IMR-90 (cell line): ENCODE results near the gene ADTRP. TPM values are rescaled to one million over a fixed set of nuclear protein-coding genes. Genes with fewer than 3 reads are reported as not detected.

Experiments
- ATAC-seq: fragments of 200-7000 bp; cut with Tn5 transposase; 2 replicates; pipeline ENCODE4 v1.9.1; 2020; ENCODE audit warnings: low read depth, mild to moderate bottlenecking, moderate library complexity
- BruUV-seq: library from RNA; stranded (reverse); fragments of 400-500 nt; replicated peaks from 2 replicates; lab custom pipeline; 2021; lab: Mats Ljungman, UMichigan
- CTCF ChIA-PET: fragments of 300-600 bp; formaldehyde crosslinking; extraction: SDS; loops from one replicate; lab custom pipeline; 2021; ENCODE audit warnings: antibody characterized with exemption; lab: Yijun Ruan, JAX
- POLR2A ChIA-PET: fragments of 300-600 bp; sonication (Branson Sonifier 250); formaldehyde crosslinking; loops from one replicate; lab custom pipeline; 2022; ENCODE audit warnings: antibody characterized with exemption; ENCODE audit not compliant: unreplicated experiment; lab: Charles Lee
- DNase-seq: peaks from one replicate; pipeline ENCODE4 v3.0.0; 2013
- H2AFZ ChIP-seq: replicated peaks from 2 replicates; pipeline ENCODE3; 2013; ENCODE audit warnings: low read length, mild to moderate bottlenecking; ENCODE audit not compliant: poor library complexity
- H2AK5ac ChIP-seq: 2 replicates; pipeline ENCODE4 v1.6.1; 2013; ENCODE audit warnings: low read depth, low read length, inconsistent platforms
- H2AK9ac ChIP-seq: replicated peaks from 2 replicates; pipeline ENCODE3; 2013; ENCODE audit warnings: mild to moderate bottlenecking, low read depth, low read length, moderate library complexity; ENCODE audit not compliant: poor library complexity
- H2BK120ac ChIP-seq: 2 replicates; pipeline ENCODE4 v1.6.1; 2013; ENCODE audit warnings: low read depth, low read length, inconsistent platforms
- H2BK15ac ChIP-seq: 3 replicates; pipeline ENCODE4 v1.6.1; 2013; ENCODE audit warnings: low read depth, low read length, inconsistent platforms
- H2BK20ac ChIP-seq: 2 replicates; pipeline ENCODE4 v1.6.1; 2013; ENCODE audit warnings: low read depth, mild to moderate bottlenecking, inconsistent platforms, low read length, moderate library complexity
- H2BK5ac ChIP-seq: 2 replicates; pipeline ENCODE4 v1.6.1; 2013; ENCODE audit warnings: mild to moderate bottlenecking, low read depth, low read length, inconsistent platforms; ENCODE audit not compliant: poor library complexity, severe bottlenecking
- H3K14ac ChIP-seq: replicated peaks from 2 replicates; pipeline ENCODE4 v1.6.1; 2013; ENCODE audit warnings: low read depth, low read length, inconsistent platforms
- H3K18ac ChIP-seq: 2 replicates; pipeline ENCODE4 v1.6.1; 2013; ENCODE audit warnings: low read depth, low read length, control low read depth
- H3K23ac ChIP-seq: 2 replicates; pipeline ENCODE4 v1.6.1; 2013; ENCODE audit warnings: low read depth, low read length, inconsistent platforms
- H3K27ac ChIP-seq: 2 replicates; pipeline ENCODE4 v1.5.1; 2013; ENCODE audit warnings: mild to moderate bottlenecking, control low read depth, low read length; ENCODE audit not compliant: insufficient read depth
- H3K27me3 ChIP-seq: 2 replicates; pipeline ENCODE4 v1.6.1; 2013; ENCODE audit warnings: low read length; ENCODE audit not compliant: control insufficient read depth, insufficient read depth
- H3K36me3 ChIP-seq: 2 replicates; pipeline ENCODE4 v1.6.1; 2013; ENCODE audit warnings: low read length, mixed read lengths; ENCODE audit not compliant: control insufficient read depth, insufficient read depth
- H3K4ac ChIP-seq: 2 replicates; pipeline ENCODE4 v1.6.1; 2013; ENCODE audit warnings: low read depth, low read length, inconsistent platforms
- H3K4me1 ChIP-seq: 2 replicates; pipeline ENCODE4 v1.6.1; 2013; ENCODE audit warnings: low read length, mixed read lengths; ENCODE audit not compliant: control insufficient read depth, insufficient read depth
- H3K4me2 ChIP-seq: 2 replicates; pipeline ENCODE4 v1.6.1; 2013; ENCODE audit warnings: low read depth, mild to moderate bottlenecking, control low read depth, low read length, moderate library complexity
- H3K4me3 ChIP-seq: 2 replicates; pipeline ENCODE4 v1.5.1; 2013; ENCODE audit warnings: low read depth, mild to moderate bottlenecking, control low read depth, low read length, moderate library complexity; ENCODE audit not compliant: insufficient read depth
- H3K56ac ChIP-seq: 2 replicates; pipeline ENCODE4 v1.6.1; 2013; ENCODE audit warnings: low read length, inconsistent platforms; ENCODE audit not compliant: insufficient read depth; ENCODE audit errors: extremely low read depth
- H3K79me1 ChIP-seq, 2 experiments: 2 replicates each; pipeline ENCODE4 v1.6.1; 2013; ENCODE audit warnings: low read length in 2 of 2, inconsistent platforms in 1 of 2, low read depth in 1 of 2
- H3K9ac ChIP-seq: 2 replicates; pipeline ENCODE4 v1.6.1; 2013; ENCODE audit warnings: low read depth, low read length, control low read depth
- H3K9me1 ChIP-seq: 2 replicates; pipeline ENCODE4 v1.6.1; 2013; ENCODE audit warnings: low read length, inconsistent platforms; ENCODE audit not compliant: insufficient read depth
- H3K9me3 ChIP-seq: 2 replicates; pipeline ENCODE4 v1.6.1; 2013; ENCODE audit warnings: low read length; ENCODE audit not compliant: control insufficient read depth, insufficient read depth
- H4K20me1 ChIP-seq: 2 replicates; pipeline ENCODE4 v1.6.1; 2013; ENCODE audit warnings: low read length, inconsistent platforms; ENCODE audit not compliant: insufficient read depth
- H4K5ac ChIP-seq: 2 replicates; pipeline ENCODE4 v1.6.1; 2013; ENCODE audit warnings: mild to moderate bottlenecking, low read depth, low read length, control low read depth
- H4K8ac ChIP-seq, 2 experiments: 2 replicates each; pipeline ENCODE4 v1.6.1; 2013; ENCODE audit warnings: low read depth in 2 of 2, low read length in 2 of 2, control low read depth in 1 of 2, inconsistent platforms in 1 of 2
- H4K91ac ChIP-seq: 2 replicates; pipeline ENCODE4 v1.6.1; 2013; ENCODE audit warnings: low read depth, low read length, inconsistent platforms; ENCODE audit not compliant: insufficient read depth
- MAFK ChIP-seq: IDR thresholded peaks from 2 replicates; pipeline ENCODE4 v1.6.1; 2012; ENCODE audit warnings: low read depth, low read length, improper control_type of control experiment
- RCOR1 ChIP-seq: IDR thresholded peaks from 2 replicates; pipeline ENCODE4 v1.6.1; 2012; ENCODE audit warnings: mild to moderate bottlenecking, low read length, improper control_type of control experiment; ENCODE audit not compliant: insufficient replicate concordance
- RFX5 ChIP-seq: IDR thresholded peaks from 2 replicates; pipeline ENCODE4 v1.8.0; 2012; ENCODE audit warnings: low read depth, mild to moderate bottlenecking, low read length, moderate library complexity
- WGBS, 2 experiments: methylation state at CpG; one replicate each; pipeline versions ENCODE4 v1.1.5 to v1.1.7; 2013; ENCODE audit warnings: missing lambda C conversion rate in 2 of 2; ENCODE audit not compliant: insufficient read length in 1 of 2; ENCODE audit errors: extremely low coverage in 2 of 2; 5-methylcytosine and 5-hydroxymethylcytosine counted together
- dilution Hi-C: fragments of 300-500 bp; cut with HindIII; formaldehyde crosslinking; loops from one replicate; pipeline ENCODE4 v1.14.3; 2018; ENCODE audit warnings: low sequenced_read_pairs; ENCODE audit not compliant: unreplicated experiment
- in situ Hi-C: fragments of 300-500 bp; cut with MboI; formaldehyde crosslinking; loops from 3 replicates; pipeline ENCODE4 v1.14.3; 2019; ENCODE audit warnings: low sequenced_read_pairs, inconsistent platforms, mixed read lengths
- intact Hi-C: fragments of 100-400 bp; cut with micrococcal nuclease; formaldehyde crosslinking; loops from 2 replicates; pipeline ENCODE4 v1.10.0; 2022
- polyA plus RNA-seq, 3 experiments: library from polyadenylated mRNA; depleted of rRNA; stranded (reverse); fragments of >200 nt; gene quantifications; 2 replicates each; pipeline ENCODE4 v1.2.3, GENCODE V29; 2012; ENCODE audit warnings: low replicate concordance in 1 of 3
- total RNA-seq: library from RNA; depleted of rRNA; stranded (reverse); fragments of >200 nt; gene quantifications from 2 replicates; pipeline ENCODE4 v1.2.3, GENCODE V29; 2012
- TF ChIP-seq, protein P1 (sequence below): conservative IDR thresholded peaks from 2 replicates; pipeline ENCODE4 v1.5.1; 2012; ENCODE audit warnings: mild to moderate bottlenecking, low read depth, low read length, improper control_type of control experiment

Gene ADTRP
- total and polyA plus RNA-seq, 2 of the 4 experiments (the other 2 are of a cell fraction): 0.50 to 0.72 TPM

DNA sequence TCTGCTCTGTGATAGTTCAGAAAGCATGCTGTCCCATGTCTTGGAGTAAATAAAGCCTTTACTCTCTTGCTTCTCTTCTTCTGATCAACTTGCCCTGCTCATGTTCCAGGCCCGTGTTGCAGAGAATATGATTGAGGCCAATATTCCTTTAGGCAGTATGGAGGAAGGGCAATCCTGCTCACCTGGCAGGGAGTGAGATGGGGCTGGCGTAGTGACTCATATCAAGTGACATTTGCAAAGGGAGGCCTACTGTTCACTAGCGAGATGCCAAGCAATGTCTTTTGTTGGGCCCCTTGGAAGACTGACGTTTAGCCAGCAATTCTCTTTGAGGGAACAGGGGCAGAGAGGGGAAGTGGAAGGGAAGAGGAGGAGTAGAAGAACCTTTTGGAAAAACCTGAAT lies 19.7 kb downstream of the ADTRP start:
- in situ Hi-C loops (no loop called here), dilution Hi-C loops (no loop called here), intact Hi-C loops (no loop called here)
- no peaks in the 10 kb centered on the region for H4K20me1 ChIP-seq
- H3K4ac ChIP-seq: no peak overlapping the region
- 0 out of 2 replicates have a peak overlapping the region, but pooled peaks have one; percentile 13 for H4K91ac ChIP-seq
- H3K14ac ChIP-seq: no peak overlapping the region
- H3K56ac ChIP-seq: no peak overlapping the region
- H2BK120ac ChIP-seq: no peak overlapping the region
- no peak overlapping the region for H2BK20ac ChIP-seq
- H3K9me3 ChIP-seq: peaks cover 4% of the 10 kb centered on the region
- H3K36me3 ChIP-seq: no peaks in the 10 kb centered on the region
- no peak overlapping the region for H4K5ac ChIP-seq
- H3K4me1 ChIP-seq: peaks cover 4% of the 10 kb centered on the region; the same call in 1 of the 2 replicates
- BruUV-seq: no TSS peak
- no peaks in the 10 kb centered on the region for H3K27me3 ChIP-seq
- no peak overlapping the region for H2AFZ ChIP-seq
- ATAC-seq (no peak), DNase-seq (no peak)
- H2AK9ac ChIP-seq: no peak overlapping the region
- CTCF ChIA-PET: no interaction called here
- no peak overlapping the region for H2AK5ac ChIP-seq
- no peak overlapping the region for H2BK15ac ChIP-seq
- TF ChIP-seq RCOR1: no peak
- TF ChIP-seq RFX5: no peak
- no peak for TF ChIP-seq MAFK
- TF ChIP-seq, protein P1, sequence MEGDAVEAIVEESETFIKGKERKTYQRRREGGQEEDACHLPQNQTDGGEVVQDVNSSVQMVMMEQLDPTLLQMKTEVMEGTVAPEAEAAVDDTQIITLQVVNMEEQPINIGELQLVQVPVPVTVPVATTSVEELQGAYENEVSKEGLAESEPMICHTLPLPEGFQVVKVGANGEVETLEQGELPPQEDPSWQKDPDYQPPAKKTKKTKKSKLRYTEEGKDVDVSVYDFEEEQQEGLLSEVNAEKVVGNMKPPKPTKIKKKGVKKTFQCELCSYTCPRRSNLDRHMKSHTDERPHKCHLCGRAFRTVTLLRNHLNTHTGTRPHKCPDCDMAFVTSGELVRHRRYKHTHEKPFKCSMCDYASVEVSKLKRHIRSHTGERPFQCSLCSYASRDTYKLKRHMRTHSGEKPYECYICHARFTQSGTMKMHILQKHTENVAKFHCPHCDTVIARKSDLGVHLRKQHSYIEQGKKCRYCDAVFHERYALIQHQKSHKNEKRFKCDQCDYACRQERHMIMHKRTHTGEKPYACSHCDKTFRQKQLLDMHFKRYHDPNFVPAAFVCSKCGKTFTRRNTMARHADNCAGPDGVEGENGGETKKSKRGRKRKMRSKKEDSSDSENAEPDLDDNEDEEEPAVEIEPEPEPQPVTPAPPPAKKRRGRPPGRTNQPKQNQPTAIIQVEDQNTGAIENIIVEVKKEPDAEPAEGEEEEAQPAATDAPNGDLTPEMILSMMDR: no peak
- H3K23ac ChIP-seq: no peak overlapping the region
- H3K9me1 ChIP-seq: no peaks in the 10 kb centered on the region; the same call in 1 of the 2 replicates
- H4K8ac ChIP-seq: no peak overlapping the region
- 67% methylated on average over 1 of the region's 4 CpGs; no CpG with 5 or more reads in 1 of the 2 experiments for WGBS, 2 experiments
- H3K18ac ChIP-seq: no peak overlapping the region
- H3K4me2 ChIP-seq: no peak overlapping the region
- no peak overlapping the region for H3K9ac ChIP-seq
- no peaks in the 10 kb centered on the region for H3K79me1 ChIP-seq
- no peak overlapping the region for H3K4me3 ChIP-seq
- no peak overlapping the region for H3K27ac ChIP-seq
- no peak overlapping the region for H2BK5ac ChIP-seq
- POLR2A ChIA-PET: no interaction called here
